SK-MEL-5 (cell line): ENCODE data around the gene UBE2QL1. TPM values are rescaled to one million over a fixed set of nuclear protein-coding genes. Genes with fewer than 3 reads are reported as not detected.

Source experiments
- DNase-seq: peaks from one replicate; pipeline ENCODE4 v3.0.0-alpha.2; 2016; ENCODE audit warnings: low read depth, low spot score
- in situ Hi-C: cut with HindIII; loops from 2 replicates; pipeline ENCODE4 v1.10.0; 2016; ENCODE audit warnings: low sequenced_read_pairs, high pct_unique_total_duplicates, low pct_unique_long_range_greater_than_20kb
- total RNA-seq: library from RNA; depleted of rRNA; stranded (reverse); fragments of >200 nt; shearing (Covaris generic); gene quantifications from 2 replicates; pipeline ENCODE4 v1.2.3, GENCODE V29; 2014; rRNA removed

Gene UBE2QL1
- total RNA-seq, 1 experiment from 2014 or later = 0.03 TPM

DNA sequence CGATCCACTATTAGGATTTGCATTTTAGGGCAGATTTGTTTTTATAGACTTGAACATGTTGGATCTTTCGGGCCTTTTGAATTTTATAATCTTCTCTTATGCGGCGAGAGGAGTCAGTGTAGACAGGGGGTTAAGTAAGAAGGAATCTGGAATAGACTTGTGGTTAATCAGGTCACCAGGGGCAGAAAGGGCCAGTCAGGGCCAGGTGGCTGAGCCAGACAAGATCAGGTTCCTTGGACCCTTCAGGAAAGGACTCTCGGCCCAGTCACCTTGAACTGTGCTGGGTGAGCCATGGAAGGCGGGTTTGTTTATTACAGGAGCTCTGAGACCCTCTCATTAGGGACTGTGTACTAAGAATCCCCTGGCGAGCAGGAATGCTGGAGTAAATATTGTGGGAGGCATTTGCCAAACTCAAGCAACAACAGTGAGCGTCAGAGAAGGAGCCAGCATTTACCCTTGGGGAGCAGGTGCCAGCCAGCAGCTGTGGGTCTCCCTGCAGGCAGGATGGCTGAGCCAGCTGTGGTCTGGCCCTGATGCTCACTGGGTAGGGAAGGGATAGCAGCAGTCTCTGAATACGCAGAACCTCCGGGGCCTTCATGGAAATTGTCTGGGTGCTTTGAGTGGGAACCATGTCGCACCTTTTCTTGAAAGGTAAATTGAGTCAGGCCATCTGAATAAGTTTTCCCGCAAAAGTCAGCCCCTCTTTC lies 79.2 kb downstream of the UBE2QL1 start:
- in situ Hi-C loops = no loop called here
- DNase-seq = no peak

- in situ Hi-C loops = no loop called here
- no peak for DNase-seq
Measured at GRCh38 chr5:6535594-6535993, 86.9 kb downstream of the UBE2QL1 start.

GRCh38 chr5:6539060-6539459 lies 90.4 kb downstream of the UBE2QL1 start:
- in situ Hi-C loops = no loop called here

GRCh38 chr5:6540111-6540827 lies 91.6 kb downstream of the UBE2QL1 start:
- DNase-seq = no peak
- in situ Hi-C loops = no loop called here

More at GRCh38 chr5:6539060-6539459, 90.4 kb downstream of the UBE2QL1 start:
- no peak for DNase-seq

DNA sequence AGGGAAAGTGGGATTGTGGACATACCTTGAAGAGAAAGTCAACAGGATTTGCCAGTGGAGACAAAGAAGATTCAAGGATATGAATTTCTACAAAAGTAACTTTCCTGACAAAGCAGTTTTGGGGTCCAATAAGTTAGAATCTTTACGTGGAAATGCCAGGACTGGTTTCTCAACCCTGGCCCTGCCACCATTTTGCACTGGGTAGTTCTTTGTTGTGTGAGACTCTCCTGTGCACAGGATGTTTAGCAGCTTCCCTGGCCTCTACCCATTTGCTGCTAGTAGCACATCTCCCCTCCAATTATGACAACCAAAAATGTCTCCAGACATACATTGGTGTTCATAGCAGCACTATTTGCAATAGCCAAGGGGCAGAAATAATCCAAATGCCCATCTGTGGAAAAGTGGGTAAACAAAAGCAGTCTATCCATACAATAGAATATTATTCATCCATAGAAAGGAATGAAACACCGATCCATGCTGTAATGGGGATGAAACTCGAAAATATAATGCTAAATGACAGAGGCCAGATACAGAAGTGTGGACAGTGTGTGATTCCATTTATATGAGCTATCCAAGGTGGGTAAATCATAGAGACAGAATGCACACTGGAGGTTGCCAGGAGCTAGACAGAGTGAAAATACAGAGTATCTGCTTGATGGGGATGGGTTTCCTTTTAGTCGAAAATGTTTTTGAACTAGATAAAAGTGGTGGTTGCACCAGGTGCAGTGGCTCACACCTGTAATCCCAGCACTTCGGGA lies 92.8 kb downstream of the UBE2QL1 start:
- DNase-seq = no peak
- in situ Hi-C loops = no loop called here

DNA sequence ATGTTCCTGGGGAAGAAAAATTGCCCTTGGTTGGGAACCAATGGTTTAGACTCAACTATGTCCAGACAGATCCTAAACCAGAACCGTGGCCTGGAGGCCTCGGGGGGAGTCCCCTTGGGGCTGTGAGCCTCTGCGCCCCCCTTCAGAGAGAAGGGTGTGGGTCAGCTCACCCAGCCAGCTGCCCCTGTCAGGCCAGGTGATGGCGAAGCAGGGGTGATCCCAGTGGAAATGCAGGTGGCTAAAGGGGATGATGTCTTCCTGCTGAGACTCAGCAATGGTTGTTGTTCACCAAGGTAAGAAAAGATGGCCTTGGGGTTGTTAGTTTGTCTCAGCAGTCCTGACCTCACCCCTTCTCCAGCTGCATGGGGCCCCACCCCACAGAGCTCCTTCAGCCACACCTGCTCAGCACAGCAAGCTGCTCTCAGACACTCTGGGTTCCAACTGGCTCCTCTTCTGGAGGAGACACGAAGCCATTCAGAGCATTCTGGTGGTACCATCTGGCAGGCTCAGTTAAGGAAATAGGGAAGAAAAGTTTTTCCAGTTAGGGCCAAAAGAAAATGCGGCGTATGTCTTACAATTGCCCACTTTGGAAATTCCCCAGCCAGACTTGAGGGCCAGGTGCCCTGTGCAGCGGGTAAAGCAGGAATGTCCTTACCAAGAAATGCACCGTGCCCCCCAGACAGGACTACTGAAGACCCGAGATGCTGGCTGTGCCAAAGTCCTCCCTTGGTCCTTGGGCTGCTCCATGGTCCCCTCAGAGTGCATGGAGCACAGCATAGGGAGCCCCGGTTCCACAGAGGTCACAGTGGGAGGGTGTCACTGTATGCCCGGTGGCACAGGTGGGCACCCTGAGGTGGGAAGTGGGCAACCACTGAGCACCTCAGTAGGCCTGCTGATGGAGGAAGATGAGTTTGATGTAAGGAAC lies 94.0 kb downstream of the UBE2QL1 start:
- no peak for DNase-seq
- in situ Hi-C loops = no loop called here

GRCh38 chr5:6543346-6543730 lies 94.7 kb downstream of the UBE2QL1 start:
- DNase-seq = no peak

GRCh38 chr5:6543830-6544560 lies 95.3 kb downstream of the UBE2QL1 start:
- in situ Hi-C loops = no loop called here
- DNase-seq = no peak

More at GRCh38 chr5:6543346-6543730, 94.7 kb downstream of the UBE2QL1 start:
- in situ Hi-C loops = no loop called here

Other genes starting within 250 kb of the UBE2QL1 start
- gene MED10, start 70.3 kb upstream of the UBE2QL1 start, total RNA-seq = 19.7 and 26.6 TPM in 2 replicates
- gene NSUN2, start 184.2 kb downstream of the UBE2QL1 start, total RNA-seq = 124 and 130 TPM in 2 replicates
- gene SRD5A1, start 184.6 kb downstream of the UBE2QL1 start, total RNA-seq = 31.7 and 36.9 TPM in 2 replicates